ENCODE results near the gene HDAC9.

Gene HDAC9

GRCh38 chr7:18727115-18727870, 231.7 kb downstream of the HDAC9 start:
- TF ChIP-seq TAF1 (IDR thresholded peaks at IDR 0.05; ENCODE audit: borderline replicate concordance, insufficient read depth, low read length) (no peak), REST (IDR thresholded peaks at IDR 0.05; ENCODE audit: insufficient read depth in 1 of 2, low read depth in 2 of 2, low read length in 2 of 2) (no peak), POLR2AphosphoS5 (IDR thresholded peaks at IDR 0.05; ENCODE audit: low read depth, low read length) (no peak), SIN3A (IDR thresholded peaks at IDR 0.05; ENCODE audit: borderline replicate concordance, insufficient read depth, low read length) (no peak), FOXP2 (optimal IDR thresholded peaks at IDR 0.05; ENCODE audit: borderline replicate concordance, extremely low read depth, extremely low read length, insufficient read depth) (no peak)

GRCh38 chr7:18740579-18740988, 245.0 kb downstream of the HDAC9 start:
- no peak for TF ChIP-seq REST (IDR thresholded peaks at IDR 0.05; ENCODE audit: insufficient read depth in 1 of 2, low read depth in 2 of 2, low read length in 2 of 2)
- no peak for TF ChIP-seq FOXP2 (optimal IDR thresholded peaks at IDR 0.05; ENCODE audit: borderline replicate concordance, extremely low read depth, extremely low read length, insufficient read depth)
- no peak for TF ChIP-seq POLR2AphosphoS5 (IDR thresholded peaks at IDR 0.05; ENCODE audit: low read depth, low read length)
- TF ChIP-seq TAF1 (IDR thresholded peaks at IDR 0.05; ENCODE audit: borderline replicate concordance, insufficient read depth, low read length) = no peak
- no peak for TF ChIP-seq SIN3A (IDR thresholded peaks at IDR 0.05; ENCODE audit: borderline replicate concordance, insufficient read depth, low read length)

GRCh38 chr7:18753972-18754610, 258.5 kb downstream of the HDAC9 start:
- TF ChIP-seq TAF1 (IDR thresholded peaks at IDR 0.05; ENCODE audit: borderline replicate concordance, insufficient read depth, low read length) = no peak
- no peak for TF ChIP-seq FOXP2 (optimal IDR thresholded peaks at IDR 0.05; ENCODE audit: borderline replicate concordance, extremely low read depth, extremely low read length, insufficient read depth)
- no peak for TF ChIP-seq POLR2AphosphoS5 (IDR thresholded peaks at IDR 0.05; ENCODE audit: low read depth, low read length)
- no peak for TF ChIP-seq SIN3A (IDR thresholded peaks at IDR 0.05; ENCODE audit: borderline replicate concordance, insufficient read depth, low read length)
- TF ChIP-seq REST (IDR thresholded peaks at IDR 0.05; ENCODE audit: insufficient read depth in 1 of 2, low read depth in 2 of 2, low read length in 2 of 2) = no peak

- TF ChIP-seq FOXP2 (optimal IDR thresholded peaks at IDR 0.05; ENCODE audit: borderline replicate concordance, extremely low read depth, extremely low read length, insufficient read depth) = no peak
- TF ChIP-seq POLR2AphosphoS5 (IDR thresholded peaks at IDR 0.05; ENCODE audit: low read depth, low read length) = no peak
- TF ChIP-seq TAF1 (IDR thresholded peaks at IDR 0.05; ENCODE audit: borderline replicate concordance, insufficient read depth, low read length) = no peak
- no peak for TF ChIP-seq REST (IDR thresholded peaks at IDR 0.05; ENCODE audit: insufficient read depth in 1 of 2, low read depth in 2 of 2, low read length in 2 of 2)
- TF ChIP-seq SIN3A (IDR thresholded peaks at IDR 0.05; ENCODE audit: borderline replicate concordance, insufficient read depth, low read length) = no peak
Measured at GRCh38 chr7:18754766-18755165, 259.2 kb downstream of the HDAC9 start.

All from PFSK-1 (cell line).